ENCODE data around the gene TUBGCP2.

- TF ChIP-seq PBX3 (CRISPR knock-in tag; IDR thresholded peaks at IDR 0.05) (no peak), CTCF (tag by site-specific recombination; IDR thresholded peaks at IDR 0.05) (no peak), BCL11A (tag by site-specific recombination; IDR thresholded peaks at IDR 0.05; ENCODE audit: low read depth) (no peak), ZNF174 (tag by site-specific recombination; IDR thresholded peaks at IDR 0.05) (no peak), ZFP41 (tag by site-specific recombination; IDR thresholded peaks at IDR 0.05; ENCODE audit: borderline replicate concordance) (no peak), ZNF843 (tag by site-specific recombination; IDR thresholded peaks at IDR 0.05) (no peak), ZNF324 (tag by site-specific recombination; IDR thresholded peaks at IDR 0.05) (no peak), TRIM28 (IDR thresholded peaks at IDR 0.05; ENCODE audit: borderline replicate concordance, low read length) (no peak)
- TF ChIP-seq, protein P1, sequence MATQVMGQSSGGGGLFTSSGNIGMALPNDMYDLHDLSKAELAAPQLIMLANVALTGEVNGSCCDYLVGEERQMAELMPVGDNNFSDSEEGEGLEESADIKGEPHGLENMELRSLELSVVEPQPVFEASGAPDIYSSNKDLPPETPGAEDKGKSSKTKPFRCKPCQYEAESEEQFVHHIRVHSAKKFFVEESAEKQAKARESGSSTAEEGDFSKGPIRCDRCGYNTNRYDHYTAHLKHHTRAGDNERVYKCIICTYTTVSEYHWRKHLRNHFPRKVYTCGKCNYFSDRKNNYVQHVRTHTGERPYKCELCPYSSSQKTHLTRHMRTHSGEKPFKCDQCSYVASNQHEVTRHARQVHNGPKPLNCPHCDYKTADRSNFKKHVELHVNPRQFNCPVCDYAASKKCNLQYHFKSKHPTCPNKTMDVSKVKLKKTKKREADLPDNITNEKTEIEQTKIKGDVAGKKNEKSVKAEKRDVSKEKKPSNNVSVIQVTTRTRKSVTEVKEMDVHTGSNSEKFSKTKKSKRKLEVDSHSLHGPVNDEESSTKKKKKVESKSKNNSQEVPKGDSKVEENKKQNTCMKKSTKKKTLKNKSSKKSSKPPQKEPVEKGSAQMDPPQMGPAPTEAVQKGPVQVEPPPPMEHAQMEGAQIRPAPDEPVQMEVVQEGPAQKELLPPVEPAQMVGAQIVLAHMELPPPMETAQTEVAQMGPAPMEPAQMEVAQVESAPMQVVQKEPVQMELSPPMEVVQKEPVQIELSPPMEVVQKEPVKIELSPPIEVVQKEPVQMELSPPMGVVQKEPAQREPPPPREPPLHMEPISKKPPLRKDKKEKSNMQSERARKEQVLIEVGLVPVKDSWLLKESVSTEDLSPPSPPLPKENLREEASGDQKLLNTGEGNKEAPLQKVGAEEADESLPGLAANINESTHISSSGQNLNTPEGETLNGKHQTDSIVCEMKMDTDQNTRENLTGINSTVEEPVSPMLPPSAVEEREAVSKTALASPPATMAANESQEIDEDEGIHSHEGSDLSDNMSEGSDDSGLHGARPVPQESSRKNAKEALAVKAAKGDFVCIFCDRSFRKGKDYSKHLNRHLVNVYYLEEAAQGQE (tag by site-specific recombination; IDR thresholded peaks at IDR 0.05), result no peak
- TF ChIP-seq, protein P2, sequence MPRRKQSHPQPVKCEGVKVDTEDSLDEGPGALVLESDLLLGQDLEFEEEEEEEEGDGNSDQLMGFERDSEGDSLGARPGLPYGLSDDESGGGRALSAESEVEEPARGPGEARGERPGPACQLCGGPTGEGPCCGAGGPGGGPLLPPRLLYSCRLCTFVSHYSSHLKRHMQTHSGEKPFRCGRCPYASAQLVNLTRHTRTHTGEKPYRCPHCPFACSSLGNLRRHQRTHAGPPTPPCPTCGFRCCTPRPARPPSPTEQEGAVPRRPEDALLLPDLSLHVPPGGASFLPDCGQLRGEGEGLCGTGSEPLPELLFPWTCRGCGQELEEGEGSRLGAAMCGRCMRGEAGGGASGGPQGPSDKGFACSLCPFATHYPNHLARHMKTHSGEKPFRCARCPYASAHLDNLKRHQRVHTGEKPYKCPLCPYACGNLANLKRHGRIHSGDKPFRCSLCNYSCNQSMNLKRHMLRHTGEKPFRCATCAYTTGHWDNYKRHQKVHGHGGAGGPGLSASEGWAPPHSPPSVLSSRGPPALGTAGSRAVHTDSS (tag by site-specific recombination; IDR thresholded peaks at IDR 0.05), result no peak
These were observed 6.2 kb upstream of the TUBGCP2 start for GRCh38 chr10:133314911-133315310.

All from HEK293 (cell line).